Liver (tissue), 9 donors: ENCODE data around the gene CAV2. TPM values are rescaled to one million over a fixed set of nuclear protein-coding genes. Genes with fewer than 3 reads are reported as not detected.

ENCODE experiments used
- DNase-seq: peaks from one replicate; pipeline ENCODE4 v3.0.0-alpha.2; 2017; ENCODE audit warnings: low spot score
- H3K27ac ChIP-seq, 2 donors: one replicate each; pipeline ENCODE4 v1.7.0; 2013; ENCODE audit warnings: inconsistent platforms in 2 of 2, low read length in 2 of 2, control low read depth in 1 of 2, low read depth in 1 of 2, mild to moderate bottlenecking in 1 of 2
- H3K27me3 ChIP-seq, 4 donors: one replicate each; pipeline versions ENCODE4 v1.6.1 to v1.7.0; 2013; ENCODE audit warnings: low read length in 3 of 4, inconsistent platforms in 1 of 4, mild to moderate bottlenecking in 1 of 4, moderate library complexity in 1 of 4; ENCODE audit not compliant: control insufficient read depth in 4 of 4, insufficient read depth in 4 of 4
- H3K36me3 ChIP-seq, 4 donors: one replicate each; pipeline versions ENCODE4 v1.6.1 to v1.7.0; 2013; ENCODE audit warnings: low read length in 3 of 4, mild to moderate bottlenecking in 3 of 4, low read depth in 1 of 4, moderate library complexity in 1 of 4; ENCODE audit not compliant: control insufficient read depth in 4 of 4, insufficient read depth in 3 of 4
- H3K4me1 ChIP-seq, 4 donors: one replicate each; pipeline versions ENCODE4 v1.6.1 to v1.7.0; 2013; ENCODE audit warnings: low read length in 3 of 4, mild to moderate bottlenecking in 3 of 4, moderate library complexity in 1 of 4; ENCODE audit not compliant: control insufficient read depth in 4 of 4, insufficient read depth in 4 of 4
- H3K4me3 ChIP-seq, 3 donors: one replicate each; pipeline versions ENCODE4 v1.6.1 to v1.7.0; 2013; ENCODE audit warnings: low read length in 3 of 3, control low read depth in 1 of 3, low read depth in 1 of 3, mild to moderate bottlenecking in 1 of 3
- H3K9ac ChIP-seq, 2 donors: one replicate each; pipeline ENCODE4 v1.7.0; 2013; ENCODE audit warnings: low read length in 2 of 2, mild to moderate bottlenecking in 2 of 2, moderate library complexity in 2 of 2, control low read depth in 1 of 2, low read depth in 1 of 2
- H3K9me3 ChIP-seq, 4 donors: one replicate each; pipeline versions ENCODE4 v1.6.1 to v1.7.0; 2013; ENCODE audit warnings: low read length in 3 of 4; ENCODE audit not compliant: control insufficient read depth in 4 of 4
- ATF3 ChIP-seq: IDR thresholded peaks from 2 replicates; pipeline ENCODE4 v1.6.1; 2016; ENCODE audit warnings: antibody characterized with exemption
- CTCF ChIP-seq: fragments of 150-350 bp; IDR thresholded peaks from 2 replicates; pipeline ENCODE4 v1.5.1; 2017; ENCODE audit warnings: improper control_type of control experiment, low read depth, low read length; ENCODE audit not compliant: missing input control
- EGR1 ChIP-seq, 2 donors: IDR thresholded peaks; 2 replicates each; pipeline ENCODE4 v1.6.1; 2016 to 2018; ENCODE audit warnings: antibody characterized with exemption in 2 of 2, low read depth in 2 of 2
- FOXA1 ChIP-seq: IDR thresholded peaks from 2 replicates; pipeline ENCODE4 v1.6.1; 2016; ENCODE audit warnings: antibody characterized with exemption
- GABPA ChIP-seq, 2 donors: IDR thresholded peaks in 1 of 2; conservative IDR thresholded peaks in 1 of 2; 2 replicates each; pipeline ENCODE4 v1.6.1; 2016; ENCODE audit warnings: antibody characterized with exemption in 2 of 2, mild to moderate bottlenecking in 1 of 2, moderate library complexity in 1 of 2
- HNF4A ChIP-seq, 2 donors: conservative IDR thresholded peaks; 2 replicates each; pipeline ENCODE4 v1.6.1; 2016; ENCODE audit warnings: antibody characterized with exemption in 2 of 2, mild to moderate bottlenecking in 2 of 2
- JUND ChIP-seq, 2 donors: IDR thresholded peaks; 2 replicates each; pipeline ENCODE4 v1.6.1; 2016; ENCODE audit warnings: antibody characterized with exemption in 2 of 2
- NR2F2 ChIP-seq: IDR thresholded peaks from 2 replicates; pipeline ENCODE4 v1.6.1; 2016; ENCODE audit warnings: antibody characterized with exemption
- REST ChIP-seq: IDR thresholded peaks from 2 replicates; pipeline ENCODE4 v1.6.1; 2016; ENCODE audit warnings: antibody characterized with exemption, mild to moderate bottlenecking
- RXRA ChIP-seq, 2 donors: IDR thresholded peaks; 2 replicates each; pipeline ENCODE4 v1.6.1; 2017 to 2018; ENCODE audit warnings: antibody characterized with exemption in 2 of 2, mild to moderate bottlenecking in 1 of 2
- ZBTB33 ChIP-seq: IDR thresholded peaks from 2 replicates; pipeline ENCODE4 v1.6.1; 2016; ENCODE audit warnings: antibody characterized with exemption
- WGBS: extraction: QIAGEN DNeasy Blood & Tissue Kit; methylation state at CpG from one replicate; pipeline ENCODE4 v1.1.7; 2013; 5-methylcytosine and 5-hydroxymethylcytosine counted together
- polyA plus RNA-seq, 2 donors: library from polyadenylated mRNA; stranded (reverse) in 1 of 2; unstranded in 1 of 2; fragments of 200-250 nt in 1 of 2; fragments of >200 nt in 1 of 2; fragmentation: Nextera tagmentation in 1 of 2; extraction: Ambion mirVana in 1 of 2; gene quantifications; one replicate each; pipeline versions ENCODE4 v1.2.1 to v1.2.3, GENCODE V29; 2013 to 2015
- total RNA-seq, 2 donors: library from RNA; depleted of rRNA; stranded (reverse); fragments of >200 nt; gene quantifications; one replicate each; pipeline ENCODE4 v1.2.3, GENCODE V29; 2014
- donor health status: healthy.
- donor health status: healthy.
- donor health status: healthy.
- donor health status: healthy.
- donor health status: healthy.

Gene CAV2
- total and polyA plus RNA-seq, 4 donors, result 6.8 to 29.7 (median 19.9) TPM

GRCh38 chr7:116547347-116547746, 47.8 kb downstream of the CAV2 start:
- Histone ChIP-seq H3K27ac (no peak overlapping the region), H3K9ac (no peak overlapping the region), H3K27me3 (no peaks in the 10 kb centered on the region), H3K36me3 (no peaks in the 10 kb centered on the region), H3K4me3 (no peak overlapping the region), H3K4me1 (no peaks in the 10 kb centered on the region), H3K9me3 (no peaks in the 10 kb centered on the region)
- 78% methylated on average over 2 of the region's 2 CpGs for WGBS
- TF ChIP-seq NR2F2 (no peak), FOXA1 (no peak), REST (no peak), JUND (IDR thresholded peaks at IDR 0.05) (no peak), ATF3 (no peak)
- no peak for DNase-seq

- no peaks in the 10 kb centered on the region for H3K27me3 ChIP-seq
- H3K4me3 ChIP-seq, result no peak overlapping the region
- no peaks in the 10 kb centered on the region for H3K4me1 ChIP-seq
- no peak for DNase-seq
- H3K36me3 ChIP-seq, result no peaks in the 10 kb centered on the region
- H3K9me3 ChIP-seq, result no peaks in the 10 kb centered on the region
- WGBS, result 85% methylated on average over 3 of the region's 3 CpGs
- no peak overlapping the region for H3K9ac ChIP-seq
- no peak overlapping the region for H3K27ac ChIP-seq
- TF ChIP-seq RXRA (IDR thresholded peaks at IDR 0.05) (no peak), HNF4A (conservative IDR thresholded peaks at IDR 0.05) (no peak), EGR1 (IDR thresholded peaks at IDR 0.05; ENCODE audit: low read depth in 2 of 2) (no peak), CTCF (no peak), GABPA (IDR thresholded peaks at IDR 0.05 in 1 of 2, conservative IDR thresholded peaks at IDR 0.05 in 1 of 2) (no peak), ZBTB33 (no peak), FOXA1 (no peak), JUND (IDR thresholded peaks at IDR 0.05) (no peak)
These were observed 49.0 kb downstream of the CAV2 start for GRCh38 chr7:116548506-116548905.
